SU-DHL-6 (cell line): ENCODE measurements around the gene ZIC1.

Experiments used
- H2AFZ ChIP-seq: fragments of 200-600 bp; sonication (generic); 2 replicates; pipeline ENCODE4 v1.6.1; 2014; ENCODE audit warnings: low read depth, mild to moderate bottlenecking, moderate library complexity, mixed read lengths, antibody characterized with exemption, low read length; ENCODE audit not compliant: severe bottlenecking
- H3F3A ChIP-seq: fragments of 200-600 bp; shearing (Covaris generic); 2 replicates; pipeline ENCODE4 v1.6.0; 2016; ENCODE audit warnings: antibody characterized with exemption, mild to moderate bottlenecking; ENCODE audit not compliant: insufficient read depth
- H3K27ac ChIP-seq: fragments of 200-600 bp; sonication (generic); 2 replicates; pipeline ENCODE4 v1.5.1; 2016; ENCODE audit warnings: low read depth, mild to moderate bottlenecking, low read length, moderate library complexity, mixed read lengths
- H3K27me3 ChIP-seq: fragments of 200-600 bp; sonication (generic), shearing (Covaris generic); 2 replicates; pipeline ENCODE4 v1.6.0; 2014; ENCODE audit warnings: mild to moderate bottlenecking, low read length
- H3K36me3 ChIP-seq: fragments of 200-600 bp; sonication (generic); 2 replicates; pipeline ENCODE4 v1.6.1; 2014; ENCODE audit warnings: mild to moderate bottlenecking, low read length, mixed read lengths
- H3K4me2 ChIP-seq: fragments of 300-600, 200-600 bp; shearing (Covaris generic), sonication (generic); 2 replicates; pipeline ENCODE4 v1.6.0; 2014; ENCODE audit warnings: low read length, low read depth, mild to moderate bottlenecking; ENCODE audit not compliant: poor library complexity, severe bottlenecking
- H3K4me3 ChIP-seq: fragments of 200-600 bp; sonication (generic); 2 replicates; pipeline ENCODE4 v1.5.1; 2014; ENCODE audit warnings: antibody characterized with exemption, low read length, mild to moderate bottlenecking, mixed read lengths; ENCODE audit not compliant: insufficient read depth, poor library complexity, severe bottlenecking
- H3K79me2 ChIP-seq: fragments of 200-600 bp; sonication (generic); 2 replicates; pipeline ENCODE4 v1.6.1; 2014; ENCODE audit warnings: mild to moderate bottlenecking, low read length, moderate library complexity; ENCODE audit not compliant: insufficient read depth
- H3K9ac ChIP-seq: fragments of 200-600 bp; sonication (generic); 2 replicates; pipeline ENCODE4 v1.7.0; 2014; ENCODE audit warnings: mild to moderate bottlenecking, low read length
- H3K9me2 ChIP-seq: fragments of 200-600 bp; sonication (generic); replicated peaks from 2 replicates; pipeline ENCODE4 v1.6.1; 2014; ENCODE audit warnings: low read length; ENCODE audit not compliant: insufficient read depth
- H3K9me3 ChIP-seq: fragments of 200-600 bp; sonication (generic); 2 replicates; pipeline ENCODE4 v1.6.1; 2014; ENCODE audit warnings: low read length, mixed read lengths; ENCODE audit not compliant: insufficient read depth
- H4K20me1 ChIP-seq: fragments of 200-600 bp; sonication (generic); 2 replicates; pipeline ENCODE4 v1.6.1; 2014; ENCODE audit warnings: low read depth, mild to moderate bottlenecking, antibody characterized with exemption, low read length, moderate library complexity, mixed read lengths
- EZH2phosphoT487 ChIP-seq: fragments of 200-600 bp; sonication (generic), shearing (Covaris generic); conservative IDR thresholded peaks from 2 replicates; pipeline ENCODE4 v1.6.1; 2018; ENCODE audit warnings: mild to moderate bottlenecking, antibody characterized with exemption, low read length, moderate library complexity, mixed read lengths
- TF ChIP-seq, protein P1 (sequence below): fragments of 200-600 bp; sonication (generic); IDR thresholded peaks from one replicate; pipeline ENCODE4 v1.5.1; 2017; ENCODE audit warnings: antibody characterized with exemption, mild to moderate bottlenecking, low read length, moderate library complexity; ENCODE audit not compliant: insufficient read depth, poor library complexity, severe bottlenecking

Gene ZIC1

DNA sequence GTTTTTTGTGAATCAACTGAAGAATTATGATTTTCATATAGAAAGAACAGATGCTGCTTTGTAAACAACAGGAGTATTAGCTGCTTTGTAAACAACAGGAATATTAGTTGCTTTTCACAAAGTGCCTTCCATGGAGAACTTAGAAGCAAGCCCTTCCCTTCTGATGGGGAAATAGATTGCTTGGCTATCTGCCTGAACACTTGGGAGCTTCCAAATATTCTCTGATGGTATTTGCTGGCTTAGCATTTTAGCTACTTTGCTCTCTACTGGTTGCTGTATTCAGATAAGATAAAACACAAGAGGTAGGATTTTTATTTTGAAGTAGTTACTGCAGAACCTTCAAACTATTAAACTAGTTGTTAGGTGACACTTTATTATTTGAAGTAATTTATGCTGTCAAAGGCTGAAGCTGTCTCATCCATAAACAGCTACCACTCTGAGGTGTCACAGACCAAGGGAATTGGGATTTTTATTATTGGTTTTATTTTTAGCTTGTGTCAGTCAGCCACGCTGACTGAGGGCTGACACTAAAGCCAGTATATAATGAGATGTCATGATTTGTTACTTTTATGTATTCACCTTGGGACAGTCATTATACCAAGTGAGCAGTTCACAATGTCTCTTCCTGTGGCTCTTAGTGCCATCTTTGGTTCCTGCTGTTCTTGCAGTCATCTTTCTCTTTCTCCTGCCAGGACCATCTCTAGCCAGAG lies 50.0 kb downstream of the ZIC1 start:
- Histone ChIP-seq H3K27me3 (no peaks in the 10 kb centered on the region), H3K4me3 (no peak overlapping the region), H3K9ac (no peak overlapping the region), H4K20me1 (no peaks in the 10 kb centered on the region), H2AFZ (no peak overlapping the region), H3F3A (no peaks in the 10 kb centered on the region), H3K4me2 (no peak overlapping the region), H3K9me3 (no peaks in the 10 kb centered on the region), H3K79me2 (no peaks in the 10 kb centered on the region), H3K27ac (no peak overlapping the region), H3K9me2 (no peaks in the 10 kb centered on the region; the same call in 1 of the 2 replicates), H3K36me3 (no peaks in the 10 kb centered on the region)
- TF ChIP-seq EZH2phosphoT487 = no peak
- TF ChIP-seq, protein P1, sequence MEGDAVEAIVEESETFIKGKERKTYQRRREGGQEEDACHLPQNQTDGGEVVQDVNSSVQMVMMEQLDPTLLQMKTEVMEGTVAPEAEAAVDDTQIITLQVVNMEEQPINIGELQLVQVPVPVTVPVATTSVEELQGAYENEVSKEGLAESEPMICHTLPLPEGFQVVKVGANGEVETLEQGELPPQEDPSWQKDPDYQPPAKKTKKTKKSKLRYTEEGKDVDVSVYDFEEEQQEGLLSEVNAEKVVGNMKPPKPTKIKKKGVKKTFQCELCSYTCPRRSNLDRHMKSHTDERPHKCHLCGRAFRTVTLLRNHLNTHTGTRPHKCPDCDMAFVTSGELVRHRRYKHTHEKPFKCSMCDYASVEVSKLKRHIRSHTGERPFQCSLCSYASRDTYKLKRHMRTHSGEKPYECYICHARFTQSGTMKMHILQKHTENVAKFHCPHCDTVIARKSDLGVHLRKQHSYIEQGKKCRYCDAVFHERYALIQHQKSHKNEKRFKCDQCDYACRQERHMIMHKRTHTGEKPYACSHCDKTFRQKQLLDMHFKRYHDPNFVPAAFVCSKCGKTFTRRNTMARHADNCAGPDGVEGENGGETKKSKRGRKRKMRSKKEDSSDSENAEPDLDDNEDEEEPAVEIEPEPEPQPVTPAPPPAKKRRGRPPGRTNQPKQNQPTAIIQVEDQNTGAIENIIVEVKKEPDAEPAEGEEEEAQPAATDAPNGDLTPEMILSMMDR = no peak

DNA sequence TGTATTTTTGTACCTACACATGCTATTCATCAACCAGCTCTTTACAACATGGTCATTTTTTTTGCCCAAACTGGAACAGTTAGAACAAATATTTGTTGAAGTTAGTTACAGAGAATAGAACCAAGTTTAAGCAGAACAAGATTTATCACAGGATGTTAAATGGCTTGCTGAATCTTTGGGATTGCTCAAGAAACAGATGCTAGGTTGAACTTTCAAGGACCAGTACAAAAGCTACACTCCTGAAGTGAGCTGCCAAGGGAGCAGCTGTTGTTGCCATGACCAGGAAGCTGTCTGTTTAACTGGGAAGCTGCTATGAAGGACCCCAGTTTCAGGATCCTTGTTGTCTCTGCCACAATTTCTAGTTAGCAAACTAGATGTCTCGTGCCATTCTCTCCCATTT lies 53.7 kb downstream of the ZIC1 start:
- no peak overlapping the region for H3K4me2 ChIP-seq
- no peak overlapping the region for H3K9ac ChIP-seq
- no peaks in the 10 kb centered on the region for H3K27me3 ChIP-seq
- no peaks in the 10 kb centered on the region for H3K79me2 ChIP-seq
- no peaks in the 10 kb centered on the region for H3K9me3 ChIP-seq
- no peaks in the 10 kb centered on the region; the same call in 1 of the 2 replicates for H3K9me2 ChIP-seq
- H3K27ac ChIP-seq = no peak overlapping the region
- H4K20me1 ChIP-seq = no peaks in the 10 kb centered on the region
- H2AFZ ChIP-seq = no peak overlapping the region
- no peaks in the 10 kb centered on the region for H3K36me3 ChIP-seq
- TF ChIP-seq EZH2phosphoT487 = no peak
- TF ChIP-seq, protein P1 = no peak
- H3F3A ChIP-seq = no peaks in the 10 kb centered on the region
- no peak overlapping the region for H3K4me3 ChIP-seq
